GM19324 (cell line): ENCODE results near the gene MEIOC.
"Not testable (repeated sequence)": the region's sequence is repeated elsewhere in the genome, so short reads cannot be mapped to it uniquely, and the experiment has no call there.

Experiments
- ATAC-seq: cut with Tn5 transposase; IDR thresholded peaks from one replicate; pipeline ENCODE4 v1.9.1; 2021; ENCODE audit warnings: mild to moderate bottlenecking, moderate library complexity; ENCODE audit not compliant: unreplicated experiment, low FRiP score

The MEIOC gene

DNA sequence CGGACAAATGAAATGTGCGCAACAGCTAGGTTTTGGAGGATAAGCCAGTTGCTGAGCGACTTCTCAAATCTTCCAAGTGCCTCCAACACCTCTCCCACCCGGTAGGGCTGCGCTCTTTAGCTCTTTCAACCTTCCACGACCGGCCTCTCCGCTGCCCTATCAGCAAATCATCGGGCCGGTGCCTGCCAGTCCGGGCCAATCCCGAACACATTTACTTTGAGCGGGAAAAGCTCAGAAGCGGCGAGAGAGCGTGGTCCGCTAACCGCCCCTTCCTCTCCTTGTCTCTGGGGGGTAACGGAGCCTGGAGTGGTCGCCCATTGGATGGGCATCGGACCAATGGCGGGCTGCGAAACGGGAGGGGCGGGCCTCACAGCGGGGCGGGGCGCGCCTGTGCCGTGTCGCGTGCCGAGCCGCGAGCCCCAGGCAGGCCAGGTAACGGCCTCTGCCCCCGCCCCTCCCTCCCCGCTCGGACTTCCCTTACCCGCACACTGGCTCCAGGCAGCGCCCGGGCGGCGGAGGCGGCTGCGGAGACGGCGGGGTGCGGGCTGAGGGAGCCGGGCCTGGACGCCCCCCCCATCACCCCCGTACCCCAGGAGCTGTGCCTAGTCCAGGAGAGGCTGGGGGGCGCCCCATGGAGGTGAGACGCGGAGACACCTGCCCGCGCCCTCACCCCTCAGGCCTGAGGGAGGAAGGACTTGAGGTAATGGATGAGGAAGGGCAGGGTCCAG lies at the start of gene MEIOC:
Gene MEIOC (plus strand): TSS at position 486 of the 728 bp plus-strand sequence. CDS start 146 bp downstream, at position 632.
- no peak for ATAC-seq

GRCh38 chr17:44606658-44607057 lies 49.6 kb upstream of the MEIOC start:
- ATAC-seq = no peak

DNA sequence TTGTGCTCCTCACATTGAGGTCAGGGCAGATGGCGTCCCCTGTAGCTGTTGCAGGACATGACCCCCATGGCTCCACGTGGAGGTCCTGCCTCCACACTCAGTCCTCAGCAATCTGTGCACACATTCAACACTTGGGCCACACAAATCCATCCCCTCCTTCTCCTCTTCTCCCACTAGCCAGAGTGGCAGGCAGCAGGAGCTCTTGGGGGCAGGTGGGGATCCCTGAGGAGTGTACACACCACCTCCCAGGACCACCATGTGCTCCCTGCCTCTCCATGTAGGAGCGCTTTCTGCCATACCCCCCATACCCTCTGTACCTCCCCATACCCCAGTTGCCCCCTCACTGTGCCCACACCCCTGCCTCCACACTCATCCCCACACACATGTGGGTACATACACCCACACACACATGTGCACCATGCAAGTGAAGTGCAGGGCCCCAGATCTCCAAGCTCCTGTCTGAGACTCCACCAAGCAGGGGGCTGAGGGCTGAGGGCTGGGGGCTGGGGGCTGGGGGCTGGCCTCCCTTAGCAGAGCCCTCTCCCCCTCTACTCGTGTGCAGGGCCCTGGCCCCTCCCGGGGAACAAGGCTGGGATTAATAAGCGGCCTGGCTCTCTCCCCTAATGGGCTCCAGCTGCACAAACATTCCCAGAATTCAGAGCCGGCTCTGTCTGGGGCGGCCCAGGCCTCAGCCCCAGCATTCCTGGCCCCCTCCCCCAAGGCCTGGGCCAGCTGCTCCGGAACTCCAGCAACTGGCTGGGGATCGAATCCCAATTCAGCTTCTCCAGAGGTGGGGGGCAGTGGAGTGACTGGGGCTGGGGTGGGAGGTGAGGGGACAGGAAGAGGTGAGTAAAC lies 48.2 kb upstream of the MEIOC start:
- no peak for ATAC-seq

DNA sequence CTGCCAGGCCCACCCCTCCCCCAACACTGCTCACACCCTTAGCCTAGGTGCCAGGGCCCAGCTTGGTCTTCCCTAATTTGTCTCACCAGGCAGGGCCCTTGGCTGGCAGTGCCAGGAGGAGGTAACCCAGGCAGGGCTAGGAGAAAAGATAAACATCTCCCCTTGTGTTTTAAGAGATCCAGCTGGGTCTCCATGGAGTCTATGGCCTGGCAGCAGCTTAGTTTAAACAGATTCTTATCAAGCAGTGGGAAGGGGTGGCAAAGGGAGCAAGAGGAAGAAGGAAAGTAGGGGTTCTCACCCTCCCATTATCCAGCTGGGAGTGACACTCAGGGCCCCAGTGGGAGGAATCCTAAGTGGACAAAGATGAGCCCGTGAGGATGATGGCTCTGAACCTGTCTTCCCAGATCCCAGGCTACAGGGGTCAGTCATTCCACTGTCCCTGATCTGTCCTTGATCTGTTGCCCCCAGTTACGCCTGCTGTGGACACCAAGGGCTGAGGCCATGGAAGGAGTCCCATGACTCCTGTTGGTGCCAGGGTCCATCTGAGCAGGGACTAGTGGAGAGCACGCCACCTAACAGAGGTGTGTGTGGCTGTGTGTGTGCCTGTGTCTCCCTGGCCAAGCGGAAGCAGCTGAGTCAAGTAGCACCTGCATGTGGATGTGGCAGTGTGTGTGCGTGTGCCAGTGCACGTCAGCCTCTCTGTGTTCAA lies 47.4 kb upstream of the MEIOC start:
- no peak for ATAC-seq

GRCh38 chr17:44610331-44610730 lies 45.9 kb upstream of the MEIOC start:
- ATAC-seq = no peak

- ATAC-seq = no peak
These were observed 45.4 kb upstream of the MEIOC start for GRCh38 chr17:44610871-44611270.

- no peak for ATAC-seq
These were observed 41.4 kb upstream of the MEIOC start for GRCh38 chr17:44614862-44615261.

- ATAC-seq = not testable (repeated sequence)
These were observed 37.6 kb upstream of the MEIOC start for GRCh38 chr17:44618652-44619051.

GRCh38 chr17:44623070-44623725 lies 33.1 kb upstream of the MEIOC start:
- ATAC-seq = no peak

DNA sequence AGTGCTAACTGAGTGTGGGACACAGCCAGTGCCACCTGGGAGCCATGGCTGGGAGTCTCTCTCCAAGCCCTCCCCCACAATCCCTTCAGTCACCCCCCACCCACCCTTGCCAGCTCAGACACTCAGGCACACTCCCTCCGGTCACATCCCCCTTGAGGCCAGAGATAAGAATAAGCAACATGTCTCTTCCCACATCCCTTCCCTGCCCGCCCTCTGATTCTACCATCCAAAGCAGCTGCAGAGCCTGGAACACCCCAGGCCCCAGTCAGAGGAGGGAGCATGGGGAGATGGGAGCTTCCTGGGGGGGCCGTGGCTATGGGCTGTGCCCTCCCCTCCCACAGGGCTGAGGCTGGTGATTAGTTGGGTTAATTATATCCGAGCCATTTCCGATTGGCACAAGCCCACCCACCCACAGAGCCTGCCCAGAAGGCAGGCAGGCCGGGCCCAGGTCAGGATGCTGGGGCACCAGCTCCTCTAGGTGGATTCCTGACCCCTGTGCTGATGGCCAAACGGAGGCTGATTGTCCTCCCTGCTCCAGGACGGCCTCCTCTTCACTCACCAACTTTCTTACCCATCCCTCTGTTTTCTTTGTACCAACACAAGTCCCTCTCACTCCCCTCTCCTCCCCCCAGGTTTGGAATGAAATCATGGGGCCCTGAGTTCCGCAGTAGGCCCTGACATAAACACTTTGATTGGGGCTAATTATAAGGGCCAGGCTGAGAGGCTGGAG lies 28.6 kb upstream of the MEIOC start:
- ATAC-seq = no peak

DNA sequence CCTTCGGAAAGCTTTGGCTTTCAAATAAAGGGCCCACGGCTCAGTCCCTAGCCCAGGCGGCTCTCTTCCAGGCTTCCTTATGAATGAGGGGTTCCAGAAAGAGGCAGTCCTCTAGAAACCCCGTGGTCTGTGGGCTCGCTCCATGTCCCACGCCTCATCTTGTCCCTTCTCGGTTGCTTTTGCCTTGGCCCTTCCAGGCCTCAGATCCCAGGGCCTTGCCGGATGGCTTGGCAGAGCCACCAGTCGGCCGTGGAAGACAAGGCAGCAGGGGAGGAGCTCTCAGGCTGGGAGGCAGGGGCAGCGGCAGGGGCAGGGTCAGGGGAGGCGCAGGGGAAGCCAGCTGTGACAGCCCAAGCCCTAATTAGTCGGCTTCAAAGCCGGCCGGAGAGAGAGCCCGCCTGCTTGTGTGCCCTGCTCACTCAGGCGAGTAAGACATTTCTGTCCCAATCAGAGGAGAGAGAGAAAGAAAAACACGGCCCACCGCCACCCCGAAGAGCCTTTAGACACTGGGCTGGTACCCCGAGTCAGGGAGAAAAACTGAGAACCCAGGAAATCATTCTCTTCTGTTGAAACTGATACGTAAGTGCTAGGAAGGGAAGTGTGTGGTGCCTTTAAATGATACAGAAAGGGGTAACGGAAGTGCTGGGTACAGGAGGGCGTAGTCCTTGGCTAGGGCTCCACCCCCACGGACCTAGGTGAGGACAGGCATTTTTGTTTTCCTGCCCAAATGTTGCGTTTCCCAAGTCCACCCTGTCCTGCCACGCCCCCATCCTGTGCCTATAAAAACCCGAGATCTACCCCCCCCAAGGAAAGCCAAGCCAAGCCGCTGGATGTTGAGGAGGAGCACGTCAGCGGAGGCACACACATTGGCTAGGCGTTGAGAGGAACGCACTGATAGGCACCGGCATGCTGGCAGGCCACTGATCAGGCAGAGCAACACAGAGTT lies 27.8 kb upstream of the MEIOC start:
- no peak for ATAC-seq

DNA sequence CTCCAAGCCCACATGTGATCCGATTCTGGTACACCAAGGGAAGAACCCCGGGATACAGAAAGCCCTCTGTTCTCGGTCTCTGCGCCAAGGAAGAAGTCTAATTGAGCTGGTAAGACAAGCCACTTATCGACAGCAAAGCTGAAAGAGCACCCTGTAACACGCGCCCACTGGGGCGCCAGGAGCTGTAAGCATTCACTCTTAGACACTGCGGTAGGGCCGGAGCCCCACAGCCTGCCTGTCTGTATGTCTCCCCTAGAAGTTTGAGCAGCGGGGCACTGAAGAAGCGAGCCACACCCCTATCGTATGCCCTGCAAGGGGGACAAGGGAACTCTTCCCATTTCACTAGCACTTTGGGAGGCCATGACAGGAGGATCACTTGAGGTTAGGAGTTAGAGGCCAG lies 27.0 kb upstream of the MEIOC start:
- no peak for ATAC-seq

- no peak for ATAC-seq
These were observed 25.6 kb upstream of the MEIOC start for GRCh38 chr17:44630703-44631102.

DNA sequence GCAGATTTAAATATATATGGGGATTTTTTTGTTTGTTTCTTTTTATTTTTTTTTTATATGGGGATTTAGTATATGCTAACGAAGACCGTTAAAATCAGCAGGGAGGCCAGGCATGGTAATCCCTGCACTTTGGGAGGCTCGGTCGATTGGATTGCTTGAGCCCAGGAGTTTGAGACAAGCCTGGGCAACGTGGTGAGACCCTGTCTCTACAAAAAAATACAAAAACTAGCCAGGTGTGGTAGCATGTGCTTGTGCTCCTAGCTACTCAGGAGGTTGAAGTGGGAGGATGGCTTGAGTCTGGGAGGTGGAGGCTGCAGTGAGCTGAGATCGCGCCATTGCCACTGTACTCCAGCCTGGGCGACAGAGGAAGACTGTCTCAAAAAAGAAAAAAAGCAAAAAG lies 22.3 kb upstream of the MEIOC start:
- ATAC-seq = no peak

- ATAC-seq = not testable (repeated sequence)
These were observed 21.9 kb upstream of the MEIOC start for GRCh38 chr17:44634401-44634800.

DNA sequence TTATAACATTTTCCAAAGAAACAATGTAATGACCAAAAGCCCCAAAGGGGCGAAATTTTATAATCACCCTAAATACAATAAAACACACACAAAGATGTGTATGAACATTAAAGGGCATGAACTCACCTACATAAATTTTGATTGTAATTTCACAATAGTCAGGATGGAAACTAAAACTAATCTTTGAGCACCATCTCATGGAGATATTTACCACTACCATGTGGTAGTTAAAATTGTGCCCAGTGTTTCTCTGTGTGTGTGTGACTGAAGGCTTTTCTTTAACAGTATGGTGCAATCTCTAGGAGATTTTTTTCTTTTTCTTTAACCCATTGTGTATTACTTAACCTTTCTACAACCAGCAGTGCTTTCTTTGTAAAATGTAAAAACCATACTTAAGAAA lies 19.7 kb upstream of the MEIOC start:
- ATAC-seq = no peak

DNA sequence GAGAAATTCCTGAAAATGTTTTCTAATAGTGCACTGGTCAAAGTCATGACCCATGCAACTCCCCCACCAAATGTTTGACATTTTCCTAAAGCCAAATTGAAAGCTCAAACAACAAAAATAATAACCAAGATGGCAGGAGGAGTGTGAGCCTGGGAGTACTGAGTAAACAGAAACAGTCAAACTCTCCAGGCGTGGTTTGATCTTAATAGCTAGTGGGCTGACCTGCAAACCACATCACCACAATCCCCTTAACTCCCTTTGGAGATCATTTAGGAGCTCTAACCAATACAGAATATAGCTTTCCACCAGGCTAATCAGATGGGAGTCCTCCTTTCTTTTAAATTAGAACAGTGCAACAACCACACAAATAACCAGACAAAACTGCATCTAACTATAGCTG lies 19.2 kb upstream of the MEIOC start:
- no peak for ATAC-seq

- no peak for ATAC-seq
These were observed 13.4 kb upstream of the MEIOC start for GRCh38 chr17:44642834-44643233.

- ATAC-seq = no peak
These were observed 10.9 kb upstream of the MEIOC start for GRCh38 chr17:44645341-44645740.
